ENCODE measurements around the gene TFE3.

- TF ChIP-seq CTCF (IDR thresholded peaks at IDR 0.05; ENCODE audit: low read depth, low read length, poor library complexity, severe bottlenecking) (no peak), EZH2phosphoT487 (IDR thresholded peaks at IDR 0.05; ENCODE audit: borderline replicate concordance, low read length) (no peak)
Observed at GRCh38 chrX:49030283-49030682, 12.9 kb downstream of the TFE3 start.

Measured in DOHH2 (cell line).